ENCODE measurements around the gene GALNT18. TPM values are rescaled to one million over a fixed set of nuclear protein-coding genes. Genes with fewer than 3 reads are reported as not detected.

The GALNT18 gene
- total RNA-seq, 1 donor from 2014 or later = not detected

DNA sequence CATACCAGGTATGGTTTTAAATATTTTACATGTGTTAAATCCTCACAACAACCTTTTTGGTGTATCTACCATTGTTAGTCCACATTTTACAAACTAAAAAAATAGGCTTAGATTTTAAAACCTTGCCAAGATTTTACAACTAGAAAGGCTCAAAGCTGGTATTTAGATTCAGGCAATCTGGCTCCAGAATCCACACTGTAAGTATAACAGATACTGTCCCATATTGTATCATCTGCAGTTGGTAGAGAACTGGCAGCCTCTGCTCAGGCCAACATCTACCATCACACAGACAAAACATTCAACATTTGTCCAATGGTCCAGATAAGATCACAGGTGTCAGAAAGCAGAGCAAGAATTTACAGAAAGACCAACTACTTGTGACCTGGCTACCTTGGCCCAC, 299.7 kb downstream of the GALNT18 start:
- H3K27ac Mint-ChIP-seq = no peak overlapping the region
- H3K27me3 Mint-ChIP-seq = no peaks in the 10 kb centered on the region
- DNase-seq (no peak), ATAC-seq (ENCODE audit: low read depth) (no peak)
- no peaks in the 10 kb centered on the region for H3K36me3 Mint-ChIP-seq (ENCODE audit: low read depth)
- TF ChIP-seq, protein P1, sequence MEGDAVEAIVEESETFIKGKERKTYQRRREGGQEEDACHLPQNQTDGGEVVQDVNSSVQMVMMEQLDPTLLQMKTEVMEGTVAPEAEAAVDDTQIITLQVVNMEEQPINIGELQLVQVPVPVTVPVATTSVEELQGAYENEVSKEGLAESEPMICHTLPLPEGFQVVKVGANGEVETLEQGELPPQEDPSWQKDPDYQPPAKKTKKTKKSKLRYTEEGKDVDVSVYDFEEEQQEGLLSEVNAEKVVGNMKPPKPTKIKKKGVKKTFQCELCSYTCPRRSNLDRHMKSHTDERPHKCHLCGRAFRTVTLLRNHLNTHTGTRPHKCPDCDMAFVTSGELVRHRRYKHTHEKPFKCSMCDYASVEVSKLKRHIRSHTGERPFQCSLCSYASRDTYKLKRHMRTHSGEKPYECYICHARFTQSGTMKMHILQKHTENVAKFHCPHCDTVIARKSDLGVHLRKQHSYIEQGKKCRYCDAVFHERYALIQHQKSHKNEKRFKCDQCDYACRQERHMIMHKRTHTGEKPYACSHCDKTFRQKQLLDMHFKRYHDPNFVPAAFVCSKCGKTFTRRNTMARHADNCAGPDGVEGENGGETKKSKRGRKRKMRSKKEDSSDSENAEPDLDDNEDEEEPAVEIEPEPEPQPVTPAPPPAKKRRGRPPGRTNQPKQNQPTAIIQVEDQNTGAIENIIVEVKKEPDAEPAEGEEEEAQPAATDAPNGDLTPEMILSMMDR (IDR thresholded peaks at IDR 0.05) = no peak
- no peak overlapping the region for H3K4me3 Mint-ChIP-seq
- no peaks in the 10 kb centered on the region for H3K4me1 Mint-ChIP-seq
- ChIA-PET CTCF (no interaction called here), POLR2A (no interaction called here)
- peaks cover 18% of the 10 kb centered on the region for H3K9me3 Mint-ChIP-seq
- intact Hi-C loops (cut with micrococcal nuclease) = no loop called here

DNA sequence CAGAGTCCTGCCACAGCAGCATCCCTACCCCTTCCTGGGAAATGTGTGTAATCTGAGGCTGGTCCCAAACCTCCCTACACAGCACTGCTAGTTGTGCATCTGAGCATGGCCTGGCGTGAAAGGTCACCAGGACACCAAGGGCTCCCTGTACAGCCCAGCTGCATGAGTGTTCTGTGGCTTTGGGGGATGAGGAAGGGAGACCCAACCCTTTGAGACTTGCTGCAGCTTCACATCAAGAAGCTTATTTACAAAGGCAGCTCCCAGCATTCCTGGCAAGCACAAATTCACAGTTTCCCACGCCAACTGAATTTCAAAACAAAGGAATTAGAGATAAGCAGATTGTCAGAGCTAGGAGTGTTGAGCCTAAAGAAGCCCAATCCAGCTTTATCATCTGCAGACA, 301.0 kb downstream of the GALNT18 start:
- CTCF ChIA-PET = no interaction called here
- H3K36me3 Mint-ChIP-seq (ENCODE audit: low read depth) = no peaks in the 10 kb centered on the region
- no peak for DNase-seq
- peaks cover 18% of the 10 kb centered on the region for H3K9me3 Mint-ChIP-seq
- no peak for ATAC-seq (ENCODE audit: low read depth)
- intact Hi-C loops (cut with micrococcal nuclease) = no loop called here
- H3K4me3 Mint-ChIP-seq = no peak overlapping the region
- no peaks in the 10 kb centered on the region for H3K27me3 Mint-ChIP-seq
- POLR2A ChIA-PET = no interaction called here
- H3K27ac Mint-ChIP-seq = no peak overlapping the region
- no peaks in the 10 kb centered on the region for H3K4me1 Mint-ChIP-seq
- TF ChIP-seq, protein P1 (IDR thresholded peaks at IDR 0.05) = no peak

DNA sequence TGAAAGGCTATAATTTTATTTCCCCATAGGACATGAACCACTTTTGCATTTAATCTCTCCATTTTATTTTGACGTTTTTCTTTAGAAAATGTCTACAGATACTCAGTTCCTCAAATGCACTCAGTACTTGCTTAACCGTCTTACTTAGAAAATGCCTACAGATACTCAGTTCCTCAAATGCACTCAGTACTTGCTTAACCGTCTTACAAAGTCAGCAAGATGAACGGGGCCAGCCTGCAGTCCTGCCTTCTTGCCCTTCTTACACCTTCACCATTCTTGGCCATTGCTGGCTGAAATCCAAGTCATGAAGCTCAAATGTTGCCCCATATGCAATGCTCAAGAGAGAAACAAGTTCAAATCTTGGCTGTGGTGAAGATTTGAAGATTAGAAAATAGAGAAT, 302.8 kb downstream of the GALNT18 start:
- no peak overlapping the region for H3K4me3 Mint-ChIP-seq
- ATAC-seq (ENCODE audit: low read depth) (no peak), DNase-seq (no peak)
- H3K27ac Mint-ChIP-seq = no peak overlapping the region
- ChIA-PET POLR2A (no interaction called here), CTCF (no interaction called here)
- H3K36me3 Mint-ChIP-seq (ENCODE audit: low read depth) = no peaks in the 10 kb centered on the region
- intact Hi-C loops (cut with micrococcal nuclease) = no loop called here
- TF ChIP-seq, protein P1 (IDR thresholded peaks at IDR 0.05) = no peak
- H3K4me1 Mint-ChIP-seq = no peaks in the 10 kb centered on the region
- H3K27me3 Mint-ChIP-seq = peaks cover 2% of the 10 kb centered on the region
- peaks cover 14% of the 10 kb centered on the region for H3K9me3 Mint-ChIP-seq

DNA sequence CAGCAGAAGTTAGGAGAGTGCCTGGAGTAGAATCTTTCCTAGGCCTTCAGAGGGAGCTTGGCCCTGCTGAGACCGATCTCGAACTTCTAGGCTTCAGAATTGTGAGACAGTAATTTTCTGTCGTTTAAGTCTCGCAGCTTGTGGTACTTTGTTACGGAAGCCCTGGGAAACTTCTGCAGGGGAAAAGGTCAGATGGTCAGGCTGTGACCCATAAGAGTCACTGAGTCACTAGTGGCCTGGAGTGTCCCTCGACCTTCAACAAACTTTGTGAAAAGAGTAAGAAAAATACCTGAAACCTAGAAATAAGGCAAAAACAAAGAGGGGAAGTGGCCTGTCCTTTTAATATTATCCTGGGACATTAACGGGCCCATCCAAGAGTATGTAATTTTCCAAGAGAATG, 303.3 kb downstream of the GALNT18 start:
- intact Hi-C loops (cut with micrococcal nuclease) = no loop called here
- ChIA-PET POLR2A (no interaction called here), CTCF (no interaction called here)
- H3K4me1 Mint-ChIP-seq = no peaks in the 10 kb centered on the region
- peaks cover 10% of the 10 kb centered on the region for H3K9me3 Mint-ChIP-seq
- ATAC-seq (ENCODE audit: low read depth) (no peak), DNase-seq (no peak)
- no peaks in the 10 kb centered on the region for H3K36me3 Mint-ChIP-seq (ENCODE audit: low read depth)
- TF ChIP-seq, protein P1 (IDR thresholded peaks at IDR 0.05) = no peak
- no peak overlapping the region for H3K4me3 Mint-ChIP-seq
- H3K27me3 Mint-ChIP-seq = peaks cover 2% of the 10 kb centered on the region
- no peak overlapping the region for H3K27ac Mint-ChIP-seq

DNA sequence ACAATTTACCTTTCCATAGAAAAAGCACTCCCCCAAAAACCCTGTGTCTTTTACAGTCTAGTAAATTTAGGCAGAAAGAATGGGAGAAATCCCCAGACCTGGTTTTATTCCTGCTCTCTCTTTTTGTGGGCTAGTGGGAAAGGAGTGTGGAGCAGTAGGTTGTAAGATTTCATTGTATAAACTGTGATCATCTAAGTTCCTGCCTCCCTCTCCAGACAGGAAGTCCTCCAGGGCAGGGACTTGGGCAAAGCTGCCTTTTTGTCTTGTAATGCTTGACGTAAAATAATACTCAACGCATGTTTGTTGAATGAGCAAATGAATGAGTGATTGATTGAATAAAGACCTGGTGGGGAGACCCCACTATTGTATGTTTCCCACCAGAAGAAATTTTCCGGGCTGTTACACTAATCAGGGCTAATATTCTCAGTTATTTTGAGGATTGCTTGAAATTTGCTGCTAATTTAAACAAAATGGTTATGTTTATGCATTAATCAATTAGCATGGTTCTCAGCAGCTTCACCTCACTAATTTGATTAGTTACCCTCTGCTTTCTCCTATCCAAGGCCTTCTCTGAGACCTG, 305.1 kb downstream of the GALNT18 start:
- CTCF ChIA-PET = no interaction called here
- intact Hi-C loops (cut with micrococcal nuclease) = no loop called here

More for the DNA sequence above, 305.1 kb downstream of the GALNT18 start:
- no peak for ATAC-seq (ENCODE audit: low read depth)
- H3K27ac Mint-ChIP-seq = no peak overlapping the region
- TF ChIP-seq, protein P1 (IDR thresholded peaks at IDR 0.05) = no peak
- POLR2A ChIA-PET = no interaction called here
- no peaks in the 10 kb centered on the region for H3K4me1 Mint-ChIP-seq
- no peaks in the 10 kb centered on the region for H3K9me3 Mint-ChIP-seq
- H3K4me3 Mint-ChIP-seq = no peak overlapping the region
- no peak for DNase-seq
- H3K27me3 Mint-ChIP-seq = peaks cover 2% of the 10 kb centered on the region
- no peaks in the 10 kb centered on the region for H3K36me3 Mint-ChIP-seq (ENCODE audit: low read depth)

Measured in activated B cell treated with CpG ODN at 0.5 μM for 24 hours (primary cell).